GM18520 (cell line): ENCODE results near the gene PDE8A.

Source experiments
- ATAC-seq: cut with Tn5 transposase; IDR thresholded peaks from one replicate; pipeline ENCODE4 v1.9.1; 2021; ENCODE audit not compliant: unreplicated experiment

The PDE8A gene

GRCh38 chr15:84981711-84982300 is at the start of gene PDE8A:
Gene PDE8A (plus strand): TSS chr15:84981856. CDS start chr15:84982163, 307 bp downstream.
- peak; percentile 17 for ATAC-seq

DNA sequence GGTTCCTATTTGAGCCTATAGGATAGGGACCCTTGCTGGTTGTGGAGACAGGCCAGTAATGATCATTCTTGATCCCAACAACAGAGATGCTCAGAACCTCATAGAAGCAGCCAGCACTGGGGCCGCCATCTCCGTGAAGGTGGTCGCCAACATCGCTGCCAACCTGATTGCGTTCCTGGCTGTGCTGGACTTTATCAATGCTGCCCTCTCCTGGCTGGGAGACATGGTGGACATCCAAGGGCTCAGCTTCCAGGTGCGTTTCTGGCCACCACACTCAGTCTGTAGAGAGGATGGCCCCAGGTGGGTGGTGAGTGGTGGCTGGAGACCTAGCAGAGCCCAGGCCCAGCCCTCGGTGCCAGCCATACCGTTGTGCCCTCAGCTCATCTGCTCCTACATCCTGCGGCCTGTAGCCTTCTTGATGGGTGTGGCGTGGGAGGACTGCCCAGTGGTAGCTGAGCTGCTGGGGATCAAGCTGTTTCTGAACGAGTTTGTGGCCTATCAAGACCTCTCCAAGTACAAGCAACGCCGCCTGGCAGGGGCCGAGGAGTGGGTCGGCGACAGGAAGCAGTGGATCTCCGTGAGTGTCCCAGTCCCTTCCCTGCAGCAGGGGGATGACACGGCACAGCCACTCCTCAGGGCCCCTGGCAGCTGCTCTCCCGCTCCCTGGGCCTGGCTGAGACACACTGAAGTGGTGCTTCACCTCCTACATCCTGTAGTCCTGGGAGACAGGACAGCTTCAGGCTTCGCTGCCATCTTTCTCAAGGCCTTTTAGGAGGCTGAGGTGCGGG is 46.5 kb upstream of the PDE8A start:
- ATAC-seq = no peak

- no peak for ATAC-seq
Observed at GRCh38 chr15:84937144-84937543, 44.5 kb upstream of the PDE8A start.

GRCh38 chr15:84938726-84939125 is 42.9 kb upstream of the PDE8A start:
- no peak for ATAC-seq

- no peak for ATAC-seq
Observed at GRCh38 chr15:84940399-84940798, 41.3 kb upstream of the PDE8A start.

DNA sequence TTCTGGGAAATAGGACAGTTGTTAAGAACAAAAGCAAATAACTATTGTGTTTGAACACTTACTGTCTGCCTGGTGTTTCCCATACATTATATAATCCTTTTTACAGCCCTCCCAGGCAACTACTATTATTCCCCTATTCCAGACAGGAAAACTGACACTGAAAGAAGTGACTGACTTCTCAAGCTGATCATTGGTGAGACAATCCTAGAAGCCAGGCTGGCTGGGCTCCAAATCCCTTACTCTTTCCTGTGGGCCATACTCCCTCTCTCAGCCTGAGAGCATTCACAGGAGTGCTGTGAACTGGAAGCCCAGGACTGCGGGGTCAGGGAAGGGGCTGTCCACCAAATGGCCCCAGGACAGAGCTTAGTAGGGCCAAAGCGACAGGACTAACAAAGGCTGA is 39.2 kb upstream of the PDE8A start:
- no peak for ATAC-seq

DNA sequence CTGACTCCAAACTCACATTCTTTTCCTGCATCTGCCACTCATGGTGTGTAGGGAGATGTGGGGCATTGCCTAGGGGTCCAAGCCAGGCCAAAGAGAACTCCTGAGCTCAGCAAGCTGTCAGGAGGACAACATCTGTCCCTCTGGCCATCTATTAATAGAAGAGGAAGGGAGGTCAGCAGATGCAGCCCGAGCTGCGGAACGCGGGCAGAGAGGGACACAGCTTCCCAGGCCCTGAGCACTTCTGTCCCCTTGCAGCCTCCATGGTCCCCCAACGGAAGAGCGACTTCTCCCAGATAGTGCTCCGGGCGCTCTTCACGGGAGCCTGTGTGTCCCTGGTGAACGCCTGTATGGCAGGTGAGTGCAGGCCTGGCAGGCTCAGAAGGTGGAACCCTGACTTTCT is 37.3 kb upstream of the PDE8A start:
- no peak for ATAC-seq

DNA sequence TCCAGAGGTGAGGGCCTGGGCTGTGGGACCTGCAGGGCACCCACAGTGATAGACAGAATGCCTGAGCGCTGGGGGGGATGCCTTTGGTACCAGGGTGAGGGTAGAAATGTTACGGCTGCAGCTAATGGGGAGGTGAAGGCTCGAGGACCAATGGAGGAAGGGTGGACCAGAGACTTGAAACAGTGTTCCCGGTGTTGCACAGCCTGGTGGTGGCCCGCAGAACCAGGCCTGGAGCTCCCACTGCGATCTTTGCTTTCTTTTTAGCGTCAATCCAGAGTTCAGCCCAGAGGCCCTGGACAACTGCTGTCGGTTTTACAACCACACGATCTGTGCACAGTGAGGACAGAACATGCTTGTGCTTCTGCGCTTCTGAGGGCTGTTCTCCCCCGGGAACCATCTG is 36.8 kb upstream of the PDE8A start:
- no peak for ATAC-seq

DNA sequence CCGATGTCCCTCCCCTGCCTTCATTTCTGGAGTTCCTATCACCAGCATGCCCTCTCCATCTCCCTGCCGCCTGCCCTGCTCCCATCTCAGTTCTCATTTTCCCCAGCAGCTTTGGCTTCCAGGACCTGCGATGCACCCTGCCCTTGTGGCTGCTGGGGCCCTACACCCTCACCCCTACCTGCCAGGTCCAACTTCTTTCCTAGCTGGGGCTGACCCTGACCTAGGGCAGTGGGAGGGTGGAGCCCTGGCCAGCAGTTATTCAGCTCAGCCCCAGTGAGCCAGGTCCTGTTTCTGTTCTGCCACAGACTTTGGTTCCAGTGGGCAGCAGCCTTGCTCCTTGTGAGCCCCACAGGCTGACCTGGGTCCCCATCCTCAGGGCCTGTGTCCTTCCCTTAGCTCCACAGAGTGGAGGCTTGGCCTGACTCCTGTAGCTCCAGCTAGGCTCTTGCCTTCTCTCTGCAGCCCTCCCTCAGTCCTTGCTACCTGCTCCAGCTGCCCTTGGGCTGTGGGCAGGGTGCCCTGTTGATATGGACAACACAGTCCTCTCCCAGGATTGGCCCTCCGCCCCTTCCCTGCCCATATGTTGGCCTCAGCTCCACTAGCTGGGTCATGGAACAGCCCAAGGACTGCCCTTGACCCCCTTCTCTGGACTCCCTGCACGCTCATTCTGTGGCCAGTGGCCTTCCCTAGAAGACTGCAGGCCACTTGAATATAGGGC is 34.7 kb upstream of the PDE8A start:
- no peak for ATAC-seq

DNA sequence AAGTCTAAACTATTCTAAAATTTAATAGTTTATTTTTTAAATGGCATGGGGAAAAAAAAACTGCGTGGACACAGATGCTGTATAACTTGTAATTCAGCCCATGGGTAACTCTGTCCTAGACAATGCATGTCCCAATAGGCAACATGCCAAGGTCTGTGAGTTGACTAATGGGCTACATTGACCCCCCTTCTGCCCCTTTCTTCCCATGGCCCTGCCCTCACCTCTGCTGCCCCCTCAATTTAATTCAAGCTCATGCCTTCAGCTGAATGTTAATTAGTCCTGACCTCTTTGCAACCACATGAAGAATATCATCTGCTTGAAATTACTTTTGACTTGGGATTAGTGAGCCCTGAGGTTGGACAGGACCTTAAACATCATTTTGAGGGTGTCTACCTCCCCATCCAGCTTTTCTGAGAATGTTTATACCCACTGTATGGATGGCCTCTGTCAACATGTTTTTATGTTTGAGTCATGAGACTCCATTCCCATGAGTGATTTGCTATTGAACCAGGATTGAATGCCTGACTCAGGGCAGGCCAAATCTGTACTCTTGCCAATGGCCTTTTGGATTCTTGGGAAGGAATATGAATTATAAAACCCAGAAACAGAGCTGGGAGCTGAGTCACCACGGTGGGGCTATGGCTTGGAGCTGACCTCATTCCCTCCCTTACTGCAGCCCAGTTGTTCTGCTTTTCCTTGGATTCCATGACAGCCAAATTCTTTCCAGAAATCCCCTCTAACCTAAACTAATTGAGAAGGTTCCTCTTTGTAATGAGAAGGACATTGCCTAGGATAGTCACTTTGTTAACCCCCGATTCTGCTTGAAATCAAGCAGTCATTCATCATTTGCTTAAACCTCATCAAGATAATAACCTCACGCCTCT is 33.5 kb upstream of the PDE8A start:
- no peak for ATAC-seq

DNA sequence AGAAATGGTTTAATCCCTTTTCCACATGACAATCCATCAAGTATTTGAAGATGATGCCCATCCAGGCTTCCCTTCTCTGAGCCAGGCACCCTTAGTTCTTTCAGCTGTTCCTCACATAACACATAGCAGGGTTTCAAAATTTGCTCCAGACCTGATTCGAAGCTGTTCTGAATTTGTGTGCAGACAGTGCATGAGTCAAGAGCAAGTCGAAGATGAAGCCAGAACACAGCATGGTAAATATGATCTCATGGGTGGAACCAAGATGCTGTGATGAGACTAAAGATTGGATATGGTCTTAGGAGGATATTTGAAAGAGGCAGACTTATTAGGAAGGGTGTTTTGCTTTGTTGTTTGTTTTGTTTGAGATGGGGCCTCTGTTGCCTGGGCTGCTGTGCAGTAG is 32.6 kb upstream of the PDE8A start:
- ATAC-seq = no peak

DNA sequence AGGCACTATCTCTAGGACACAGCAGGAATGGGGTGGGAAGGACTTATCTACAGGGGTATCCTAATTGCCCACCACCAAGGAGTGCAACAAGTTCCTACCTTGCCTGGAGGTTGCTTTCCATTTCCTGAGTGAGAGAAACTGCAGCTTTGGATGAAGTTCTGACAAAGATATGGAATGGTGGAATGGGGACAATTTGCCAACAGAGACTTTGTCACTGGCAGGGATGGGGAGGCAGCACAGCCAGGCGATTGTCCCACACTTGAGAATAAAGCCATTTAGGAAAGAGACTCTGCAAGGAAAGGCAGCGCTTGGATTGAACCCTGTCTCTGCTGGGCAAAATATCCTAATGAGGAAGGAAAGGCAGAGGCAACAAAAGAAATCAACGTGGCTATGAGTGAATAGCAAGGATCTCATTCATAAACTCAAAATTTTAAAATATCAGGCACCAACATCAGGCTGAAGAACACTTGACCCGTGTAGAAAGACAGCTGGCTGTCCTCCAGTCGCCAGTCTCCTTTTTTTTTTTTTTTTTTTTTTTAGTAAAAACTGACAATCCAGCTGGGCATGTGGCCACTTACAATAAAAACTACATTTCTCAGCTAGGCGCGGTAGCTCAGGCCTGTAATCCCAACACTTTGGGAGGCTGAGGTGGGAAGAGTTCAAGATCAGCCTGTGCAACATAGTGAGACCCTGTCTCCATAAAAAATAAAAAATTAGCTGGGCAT is 31.6 kb upstream of the PDE8A start:
- no peak for ATAC-seq

DNA sequence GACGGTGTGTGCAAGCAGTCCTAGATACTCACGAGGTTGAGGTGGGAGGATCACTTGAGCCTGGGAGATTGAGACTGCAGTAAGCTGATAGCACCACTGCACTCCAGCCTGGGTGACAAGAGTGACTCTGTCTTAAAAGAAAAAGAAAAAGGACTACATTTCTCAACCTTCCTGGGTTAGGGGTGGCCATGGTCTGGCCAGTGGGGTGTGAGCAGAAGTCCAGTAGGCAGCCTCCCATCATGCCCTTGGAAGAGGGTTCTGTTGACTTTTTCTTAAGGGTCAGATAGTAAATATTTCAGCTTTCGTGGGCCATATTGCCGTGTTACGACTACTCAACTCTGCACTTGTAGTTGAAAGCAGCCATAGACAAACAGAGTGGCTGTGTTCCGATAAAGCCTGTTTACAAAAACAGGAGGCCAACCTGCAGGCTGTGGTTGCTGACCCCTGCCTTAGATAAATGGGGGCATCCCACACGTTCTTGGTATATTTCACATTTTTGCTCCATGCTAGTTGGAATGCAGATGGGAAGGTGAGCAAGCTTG is 31.0 kb upstream of the PDE8A start:
- no peak for ATAC-seq

DNA sequence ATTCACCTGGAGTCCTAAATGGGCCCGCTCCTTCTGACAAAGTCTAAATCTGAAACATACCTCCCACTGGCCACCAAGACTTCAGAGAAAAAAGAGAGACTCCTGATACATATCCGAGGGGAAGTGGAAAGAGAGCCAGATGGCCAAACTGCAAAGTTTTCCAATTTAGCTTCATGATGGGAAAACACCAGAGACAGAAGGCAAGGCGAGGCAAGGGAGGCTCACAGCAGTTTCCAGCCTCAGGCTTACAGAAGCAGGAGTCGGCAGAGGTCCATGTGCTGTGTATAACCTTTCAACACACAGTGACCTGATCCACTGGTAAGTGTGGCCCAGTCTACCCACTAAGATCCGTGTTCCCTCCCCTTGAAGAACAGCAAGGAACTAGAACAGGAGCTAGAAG is 29.9 kb upstream of the PDE8A start:
- no peak for ATAC-seq

DNA sequence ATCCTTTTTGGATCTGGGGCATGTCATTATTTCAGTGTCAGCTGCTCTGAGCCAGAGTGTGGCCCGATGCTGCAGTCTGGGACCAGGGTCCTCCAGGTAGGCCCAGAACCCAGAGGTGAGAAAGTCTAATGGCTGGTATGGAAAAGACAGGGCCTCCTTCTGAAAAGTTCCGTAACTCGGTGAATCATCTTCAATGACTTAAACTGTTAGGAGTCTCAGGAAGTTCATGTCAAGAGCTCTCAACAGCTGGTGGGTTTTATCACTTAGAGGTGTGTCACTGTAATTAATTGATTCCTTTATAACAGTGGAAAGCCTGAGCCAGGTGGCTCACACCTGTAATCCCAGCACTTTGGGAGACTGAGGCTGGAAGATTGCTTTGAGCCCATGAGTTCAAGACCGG is 28.5 kb upstream of the PDE8A start:
- ATAC-seq = no peak

GRCh38 chr15:84953726-84954125 is 27.9 kb upstream of the PDE8A start:
- ATAC-seq = no peak

- ATAC-seq = no peak
Observed at GRCh38 chr15:84955089-84955848, 26.4 kb upstream of the PDE8A start.

GRCh38 chr15:84956199-84956598 is 25.5 kb upstream of the PDE8A start:
- no peak for ATAC-seq

DNA sequence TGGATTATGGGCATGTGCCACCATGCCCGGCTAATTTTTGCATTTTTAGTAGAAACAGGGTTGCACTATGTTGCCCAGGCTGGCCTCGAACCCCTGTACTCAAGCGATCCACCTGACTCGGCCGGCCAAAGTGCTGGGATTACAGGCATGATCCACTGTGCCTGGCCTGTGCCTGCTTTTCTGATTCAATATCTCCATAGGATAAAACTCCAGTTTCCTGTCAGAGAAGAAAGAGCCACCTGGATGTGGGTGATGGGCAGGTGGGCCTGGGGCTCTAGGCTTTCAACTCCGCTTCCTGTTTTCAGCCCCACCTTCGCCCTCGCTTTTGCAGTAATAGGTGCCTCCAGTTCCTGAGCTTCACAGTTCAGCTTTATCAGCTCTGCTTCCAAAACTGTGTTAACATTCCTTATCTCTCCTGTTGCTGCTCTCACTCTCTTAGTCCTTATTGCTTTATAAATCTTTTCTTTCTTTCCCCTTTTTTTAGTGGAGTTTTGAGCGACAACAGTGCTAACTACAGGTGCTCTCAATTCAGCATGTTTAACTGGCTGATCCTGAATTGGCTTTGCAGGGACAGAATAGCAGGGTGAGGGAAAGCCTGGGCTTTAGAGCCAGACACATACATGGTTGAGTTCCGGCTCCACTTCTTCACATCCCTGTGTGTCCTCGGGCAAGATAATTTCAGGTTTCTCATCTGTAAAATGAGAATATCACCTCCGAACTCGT is 21.1 kb upstream of the PDE8A start:
- no peak for ATAC-seq
